ENCODE data around the gene CRKL.
"Not testable (repeated sequence)": the region's sequence is repeated elsewhere in the genome, so short reads cannot be mapped to it uniquely, and the experiment has no call there.

CRKL gene

GRCh38 chr22:20935049-20935448, 17.8 kb downstream of the CRKL start:
- DNase-seq: not testable (repeated sequence)

GRCh38 chr22:20935780-20936539, 18.8 kb downstream of the CRKL start:
- DNase-seq: not testable (repeated sequence)

GRCh38 chr22:20937031-20937793, 20.0 kb downstream of the CRKL start:
- DNase-seq: no peak

- no peak for DNase-seq
Observed at GRCh38 chr22:20937794-20938671, 20.8 kb downstream of the CRKL start.

- not testable (repeated sequence) for DNase-seq
Observed at GRCh38 chr22:20939457-20940185, 22.4 kb downstream of the CRKL start.

GRCh38 chr22:20940186-20940651, 23.0 kb downstream of the CRKL start:
- no peak for DNase-seq

GRCh38 chr22:20940904-20941385, 23.7 kb downstream of the CRKL start:
- DNase-seq: no peak

- not testable (repeated sequence) for DNase-seq
Observed at GRCh38 chr22:20942203-20942902, 25.1 kb downstream of the CRKL start.

GRCh38 chr22:20943104-20943933, 26.1 kb downstream of the CRKL start:
- no peak for DNase-seq

GRCh38 chr22:20944042-20944441, 26.8 kb downstream of the CRKL start:
- no peak for DNase-seq

- no peak for DNase-seq
Observed at GRCh38 chr22:20945578-20945934, 28.3 kb downstream of the CRKL start.

- DNase-seq: no peak
Observed at GRCh38 chr22:20946080-20946986, 29.1 kb downstream of the CRKL start.

GRCh38 chr22:20946991-20947390, 29.8 kb downstream of the CRKL start:
- DNase-seq: no peak

GRCh38 chr22:20948450-20948849, 31.2 kb downstream of the CRKL start:
- no peak for DNase-seq

GRCh38 chr22:20948989-20949388, 31.8 kb downstream of the CRKL start:
- DNase-seq: no peak

- no peak for DNase-seq
Observed at GRCh38 chr22:20949698-20950183, 32.5 kb downstream of the CRKL start.

- no peak for DNase-seq
Observed at GRCh38 chr22:20951151-20951931, 34.1 kb downstream of the CRKL start.

GRCh38 chr22:20951932-20952380, 34.7 kb downstream of the CRKL start:
- no peak for DNase-seq
